Measurements from ENCODE around the gene LCN15. TPM values are rescaled to one million over a fixed set of nuclear protein-coding genes. Genes with fewer than 3 reads are reported as not detected.
"Not testable (repeated sequence)": the region's sequence is repeated elsewhere in the genome, so short reads cannot be mapped to it uniquely, and the experiment has no call there.

LCN15 gene
- total and polyA plus RNA-seq, 10 of the 15 experiments (the other 5 are each of a cell fraction or from before 2014, with no cell fraction given): 0.37 to 0.50 TPM; not detected in 8

- TF ChIP-seq ZNF592 (IDR thresholded peaks at IDR 0.05) (peak; percentile 58; the same call in 1 of the 2 replicates), TCF12 (IDR thresholded peaks at IDR 0.05; ENCODE audit: low read depth, low read length) (no peak)
- H3K4me2 ChIP-seq (ENCODE audit: control insufficient read depth, insufficient read depth): no peak overlapping the region
- no peak for ATAC-seq
- FAIRE-seq: no peak
- H3K36me3 ChIP-seq (ENCODE audit: control insufficient read depth in 2 of 2, insufficient read depth in 2 of 2, low read length in 1 of 2): no peaks in the 10 kb centered on the region
- peaks cover 2% of the 10 kb centered on the region; the same call in 1 of the 2 replicates for H3K79me2 ChIP-seq (ENCODE audit: control insufficient read depth, insufficient read depth, low read length)
- SMC1A ChIA-PET (ENCODE audit: uncharacterized antibody, unreplicated experiment): no interaction called here
- peaks cover 2% of the 10 kb centered on the region; the same call in 1 of the 2 replicates for H4K20me1 ChIP-seq (ENCODE audit: control insufficient read depth, insufficient read depth)
- DNase-seq (ENCODE audit: low read depth, low spot score): no peak
- no peaks in the 10 kb centered on the region for H3K27me3 ChIP-seq (replicated peaks in 1 of 2; ENCODE audit: control insufficient read depth in 2 of 2, insufficient read depth in 2 of 2, low read length in 1 of 2)
- CTCF ChIA-PET: interaction anchor here (2.0 to 13.1 kb wide), 2 partner anchors 20 to 245 kb away, joined by 22 to 163 read pairs; no protein-coding TSS in a partner anchor
- BruUV-seq (replicated peaks): no TSS peak
- POLR2A ChIA-PET: interaction anchor here (0.7 to 1.6 kb wide), 3 partner anchors 147 to 333 kb away, joined by 4 to 5 read pairs (median 4); no protein-coding TSS in a partner anchor
- in situ Hi-C loops (cut with MboI): no loop called here
- WGBS (ENCODE audit: insufficient coverage, insufficient replicate concordance, low lambda C conversion rate, missing lambda C conversion rate): 75% methylated on average over 3 of the region's 3 CpGs
- no peak overlapping the region for H3K27ac ChIP-seq (ENCODE audit: control insufficient read depth, insufficient read depth)
- intact Hi-C loops (cut with micrococcal nuclease; ENCODE audit: unreplicated experiment): loop anchor here (5.0 kb wide), 1 partner anchor 448 kb away; no protein-coding TSS in a partner anchor
- RAD21 ChIA-PET (ENCODE audit: unreplicated experiment): interaction anchor here (1.7 to 4.1 kb wide), 2 partner anchors 240 to 245 kb away, joined by 6 to 28 read pairs; no protein-coding TSS in a partner anchor
- H3K4me3 ChIP-seq: no peak overlapping the region
- no peak overlapping the region for H3K9ac ChIP-seq (ENCODE audit: control insufficient read depth, insufficient read depth, low read length)
- H2AFZ ChIP-seq (ENCODE audit: control insufficient read depth, low read depth, low read length): no peak overlapping the region
- no peaks in the 10 kb centered on the region for H3K9me3 ChIP-seq (replicated peaks; ENCODE audit: control insufficient read depth, insufficient read depth, low read length)
- peaks cover 10% of the 10 kb centered on the region for H3K4me1 ChIP-seq (ENCODE audit: control insufficient read depth, insufficient read depth, low read length)
Observed at GRCh38 chr9:136789523-136789937, 25.2 kb upstream of the LCN15 start.

GRCh38 chr9:136788644-136789522, 24.6 kb upstream of the LCN15 start:
- ChIA-PET CTCF (interaction anchor here (1.1 to 13.1 kb wide), 15 partner anchors 11 to 278 kb away, joined by 3 to 163 read pairs (median 7); partner anchors contain the start of genes AJM1 and FUT7), POLR2A (interaction anchor here (0.7 to 1.4 kb wide), 4 partner anchors 113 to 334 kb away, joined by 3 to 5 read pairs (median 4); no protein-coding TSS in a partner anchor), RAD21 (ENCODE audit: unreplicated experiment) (interaction anchor here (0.9 to 4.1 kb wide), 6 partner anchors 11 to 282 kb away, joined by 3 to 28 read pairs (median 6); partner anchors contain the start of gene SAPCD2), SMC1A (ENCODE audit: uncharacterized antibody, unreplicated experiment) (interaction anchor here (0.8 to 3.7 kb wide), 4 partner anchors 23 to 249 kb away, joined by 3 to 23 read pairs (median 12); no protein-coding TSS in a partner anchor)
- H3K36me3 ChIP-seq (ENCODE audit: control insufficient read depth in 2 of 2, insufficient read depth in 2 of 2, low read length in 1 of 2); DNase-seq (ENCODE audit: low read depth, low spot score); H3K27ac ChIP-seq (ENCODE audit: control insufficient read depth, insufficient read depth); H3K4me3 ChIP-seq; H3K79me2 ChIP-seq (ENCODE audit: control insufficient read depth, insufficient read depth, low read length); FAIRE-seq; H4K20me1 ChIP-seq (ENCODE audit: control insufficient read depth, insufficient read depth); in situ Hi-C loops (cut with MboI); ATAC-seq; H3K27me3 ChIP-seq (replicated peaks in 1 of 2; ENCODE audit: control insufficient read depth in 2 of 2, insufficient read depth in 2 of 2, low read length in 1 of 2); H3K9me3 ChIP-seq (replicated peaks; ENCODE audit: control insufficient read depth, insufficient read depth, low read length); BruUV-seq (replicated peaks); H2AFZ ChIP-seq (ENCODE audit: control insufficient read depth, low read depth, low read length): not testable (repeated sequence)
- WGBS (ENCODE audit: insufficient coverage, insufficient replicate concordance, low lambda C conversion rate, missing lambda C conversion rate): 57% methylated on average over 27 of the region's 27 CpGs
- intact Hi-C loops (cut with micrococcal nuclease; ENCODE audit: unreplicated experiment): loop anchor here (5.0 kb wide), 1 partner anchor 448 kb away; no protein-coding TSS in a partner anchor
- peak overlapping the region; percentile 17; the same call in 1 of the 2 replicates for H3K4me2 ChIP-seq (ENCODE audit: control insufficient read depth, insufficient read depth)
- 0 out of 2 replicates have a peak overlapping the region, but pooled peaks have one; percentile 12 for H3K9ac ChIP-seq (ENCODE audit: control insufficient read depth, insufficient read depth, low read length)
- peaks cover 10% of the 10 kb centered on the region for H3K4me1 ChIP-seq (ENCODE audit: control insufficient read depth, insufficient read depth, low read length)
